ENCODE results near the gene HBA2.
"Not testable (repeated sequence)": the region's sequence is repeated elsewhere in the genome, so short reads cannot be mapped to it uniquely, and the experiment has no call there.

Gene HBA2

DNA sequence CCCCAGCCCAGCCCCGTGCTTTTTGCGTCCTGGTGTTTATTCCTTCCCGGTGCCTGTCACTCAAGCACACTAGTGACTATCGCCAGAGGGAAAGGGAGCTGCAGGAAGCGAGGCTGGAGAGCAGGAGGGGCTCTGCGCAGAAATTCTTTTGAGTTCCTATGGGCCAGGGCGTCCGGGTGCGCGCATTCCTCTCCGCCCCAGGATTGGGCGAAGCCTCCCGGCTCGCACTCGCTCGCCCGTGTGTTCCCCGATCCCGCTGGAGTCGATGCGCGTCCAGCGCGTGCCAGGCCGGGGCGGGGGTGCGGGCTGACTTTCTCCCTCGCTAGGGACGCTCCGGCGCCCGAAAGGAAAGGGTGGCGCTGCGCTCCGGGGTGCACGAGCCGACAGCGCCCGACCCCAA, 3.3 kb downstream of the HBA2 start:
- not testable (repeated sequence) for H2BK15ac ChIP-seq (ENCODE audit: low read length)
- no CpG with 5 or more reads among the region's 39 CpGs for WGBS, 2 donors (ENCODE audit: extremely low coverage in 2 of 2, insufficient read length in 2 of 2, insufficient replicate concordance in 1 of 2)

GRCh38 chr16:176477-177382, 4.1 kb downstream of the HBA2 start, which contains the start of gene HBA1:
Gene HBA1, plus strand, starts transcription at chr16:176680. Its CDS starts 37 bp downstream, at chr16:176717.
- H3K23ac ChIP-seq (ENCODE audit: low read depth, low read length, poor library complexity), result not testable (repeated sequence)

More for the DNA sequence above, 3.3 kb downstream of the HBA2 start:
- not testable (repeated sequence) for H4K8ac ChIP-seq (ENCODE audit: low read depth, low read length); H3K4me2 ChIP-seq (ENCODE audit: insufficient read depth, low read length, poor library complexity, severe bottlenecking); H2BK12ac ChIP-seq (ENCODE audit: low read length); H3K18ac ChIP-seq (ENCODE audit: low read length); H3K36me3 ChIP-seq (replicated peaks in 1 of 2; ENCODE audit: control insufficient read depth in 2 of 2, insufficient read depth in 2 of 2, low read length in 2 of 2); DNase-seq (ENCODE audit: low spot score); H3K79me1 ChIP-seq (ENCODE audit: low read depth, low read length); H4K91ac ChIP-seq (ENCODE audit: low read depth, low read length, poor library complexity); H2BK5ac ChIP-seq (ENCODE audit: low read length); H3K4me1 ChIP-seq (ENCODE audit: control insufficient read depth in 2 of 2, insufficient read depth in 1 of 2, low read depth in 1 of 2, low read length in 2 of 2); H3K4me3 ChIP-seq (ENCODE audit: low read length in 2 of 2); H3K14ac ChIP-seq (ENCODE audit: low read length); H2AK5ac ChIP-seq (ENCODE audit: low read depth, low read length); H3K4ac ChIP-seq (ENCODE audit: low read length); H3K23ac ChIP-seq (ENCODE audit: low read depth, low read length, poor library complexity); H3K27ac ChIP-seq (replicated peaks; ENCODE audit: low read length); H3K9ac ChIP-seq (ENCODE audit: low read depth, low read length, poor library complexity); H3K9me3 ChIP-seq (replicated peaks in 1 of 2; ENCODE audit: control insufficient read depth in 2 of 2, insufficient read depth in 1 of 2, low read depth in 1 of 2, low read length in 2 of 2); H2BK120ac ChIP-seq (ENCODE audit: low read depth, low read length); H2AFZ ChIP-seq (ENCODE audit: low read length)
- peaks cover 25 to 67% (median 61%) of the 10 kb centered on the region in 3 experiments for H3K27me3 ChIP-seq (ENCODE audit: control insufficient read depth in 3 of 3, insufficient read depth in 3 of 3, low read depth in 1 of 3, low read length in 3 of 3)

DNA sequence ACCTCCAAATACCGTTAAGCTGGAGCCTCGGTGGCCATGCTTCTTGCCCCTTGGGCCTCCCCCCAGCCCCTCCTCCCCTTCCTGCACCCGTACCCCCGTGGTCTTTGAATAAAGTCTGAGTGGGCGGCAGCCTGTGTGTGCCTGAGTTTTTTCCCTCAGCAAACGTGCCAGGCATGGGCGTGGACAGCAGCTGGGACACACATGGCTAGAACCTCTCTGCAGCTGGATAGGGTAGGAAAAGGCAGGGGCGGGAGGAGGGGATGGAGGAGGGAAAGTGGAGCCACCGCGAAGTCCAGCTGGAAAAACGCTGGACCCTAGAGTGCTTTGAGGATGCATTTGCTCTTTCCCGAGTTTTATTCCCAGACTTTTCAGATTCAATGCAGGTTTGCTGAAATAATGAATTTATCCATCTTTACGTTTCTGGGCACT, 4.7 kb downstream of the HBA2 start:
- Histone ChIP-seq H2AK5ac (ENCODE audit: low read depth, low read length) (no peak overlapping the region), H3K4ac (ENCODE audit: low read length) (no peak overlapping the region), H3K4me2 (ENCODE audit: insufficient read depth, low read length, poor library complexity, severe bottlenecking) (no peak overlapping the region), H3K18ac (ENCODE audit: low read length) (no peak overlapping the region), H3K79me1 (ENCODE audit: low read depth, low read length) (no peaks in the 10 kb centered on the region), H2BK5ac (ENCODE audit: low read length) (no peak overlapping the region), H4K8ac (ENCODE audit: low read depth, low read length) (no peak overlapping the region), H2BK12ac (ENCODE audit: low read length) (no peak overlapping the region), H3K14ac (ENCODE audit: low read length) (peak overlapping the region; percentile 82), H2BK15ac (ENCODE audit: low read length) (no peak overlapping the region), H3K9me3 (replicated peaks in 1 of 2; ENCODE audit: control insufficient read depth in 2 of 2, insufficient read depth in 1 of 2, low read depth in 1 of 2, low read length in 2 of 2) (peaks cover 0 to 7% of the 10 kb centered on the region in 2 donors), H3K27ac (replicated peaks; ENCODE audit: low read length) (no peak overlapping the region), H2AFZ (ENCODE audit: low read length) (no peak overlapping the region), H3K9ac (ENCODE audit: low read depth, low read length, poor library complexity) (no peak overlapping the region), H3K36me3 (replicated peaks in 1 of 2; ENCODE audit: control insufficient read depth in 2 of 2, insufficient read depth in 2 of 2, low read length in 2 of 2) (peaks cover 0 to 3% of the 10 kb centered on the region in 2 donors), H3K4me3 (ENCODE audit: low read length in 2 of 2) (no peak overlapping the region), H3K23ac (ENCODE audit: low read depth, low read length, poor library complexity) (no peak overlapping the region), H2BK120ac (ENCODE audit: low read depth, low read length) (no peak overlapping the region), H4K91ac (ENCODE audit: low read depth, low read length, poor library complexity) (no peak overlapping the region), H3K4me1 (ENCODE audit: control insufficient read depth in 2 of 2, insufficient read depth in 1 of 2, low read depth in 1 of 2, low read length in 2 of 2) (peaks cover 0 to 8% of the 10 kb centered on the region in 2 donors), H3K27me3 (ENCODE audit: control insufficient read depth in 3 of 3, insufficient read depth in 3 of 3, low read depth in 1 of 3, low read length in 3 of 3) (peaks cover 25 to 59% (median 53%) of the 10 kb centered on the region in 3 experiments)
- no peak for DNase-seq (ENCODE audit: low spot score)
- WGBS, 2 donors (ENCODE audit: extremely low coverage in 2 of 2, insufficient read length in 2 of 2, insufficient replicate concordance in 1 of 2), result no CpG with 5 or more reads among the region's 13 CpGs

More at GRCh38 chr16:176477-177382, 4.1 kb downstream of the HBA2 start, which contains the start of gene HBA1:
- H3K4me3 ChIP-seq (ENCODE audit: low read length in 2 of 2); H4K91ac ChIP-seq (ENCODE audit: low read depth, low read length, poor library complexity); H3K4me1 ChIP-seq (ENCODE audit: control insufficient read depth in 2 of 2, insufficient read depth in 1 of 2, low read depth in 1 of 2, low read length in 2 of 2); H3K4ac ChIP-seq (ENCODE audit: low read length); H2BK120ac ChIP-seq (ENCODE audit: low read depth, low read length); H2BK5ac ChIP-seq (ENCODE audit: low read length); H4K8ac ChIP-seq (ENCODE audit: low read depth, low read length); H2AK5ac ChIP-seq (ENCODE audit: low read depth, low read length); H2BK15ac ChIP-seq (ENCODE audit: low read length); H2BK12ac ChIP-seq (ENCODE audit: low read length); H3K9ac ChIP-seq (ENCODE audit: low read depth, low read length, poor library complexity); H3K27ac ChIP-seq (replicated peaks; ENCODE audit: low read length); H3K36me3 ChIP-seq (replicated peaks in 1 of 2; ENCODE audit: control insufficient read depth in 2 of 2, insufficient read depth in 2 of 2, low read length in 2 of 2); H2AFZ ChIP-seq (ENCODE audit: low read length); DNase-seq (ENCODE audit: low spot score); H3K9me3 ChIP-seq (replicated peaks in 1 of 2; ENCODE audit: control insufficient read depth in 2 of 2, insufficient read depth in 1 of 2, low read depth in 1 of 2, low read length in 2 of 2); H3K18ac ChIP-seq (ENCODE audit: low read length); H3K4me2 ChIP-seq (ENCODE audit: insufficient read depth, low read length, poor library complexity, severe bottlenecking); H3K79me1 ChIP-seq (ENCODE audit: low read depth, low read length): not testable (repeated sequence)
- no CpG with 5 or more reads among the region's 88 CpGs for WGBS, 2 donors (ENCODE audit: extremely low coverage in 2 of 2, insufficient read length in 2 of 2, insufficient replicate concordance in 1 of 2)
- peak within 1 kb of the TSS; percentile 82 for H3K14ac ChIP-seq (ENCODE audit: low read length)
- H3K27me3 ChIP-seq (ENCODE audit: control insufficient read depth in 3 of 3, insufficient read depth in 3 of 3, low read depth in 1 of 3, low read length in 3 of 3), result peaks cover 25 to 61% (median 55%) of the 10 kb centered on the region in 3 experiments

GRCh38 chr16:177981-178667, 5.4 kb downstream of the HBA2 start:
- H3K27me3 ChIP-seq (ENCODE audit: control insufficient read depth in 3 of 3, insufficient read depth in 3 of 3, low read depth in 1 of 3, low read length in 3 of 3), result peaks cover 25 to 59% (median 52%) of the 10 kb centered on the region in 3 experiments
- peaks cover 0 to 7% of the 10 kb centered on the region in 2 donors for H3K9me3 ChIP-seq (replicated peaks in 1 of 2; ENCODE audit: control insufficient read depth in 2 of 2, insufficient read depth in 1 of 2, low read depth in 1 of 2, low read length in 2 of 2)
- H3K4me3 ChIP-seq (ENCODE audit: low read length in 2 of 2), result no peak overlapping the region
- WGBS, 2 donors (ENCODE audit: extremely low coverage in 2 of 2, insufficient read length in 2 of 2, insufficient replicate concordance in 1 of 2), result no CpG with 5 or more reads among the region's 11 CpGs
- no peak overlapping the region for H4K8ac ChIP-seq (ENCODE audit: low read depth, low read length)
- no peak overlapping the region for H2BK120ac ChIP-seq (ENCODE audit: low read depth, low read length)
- H2AFZ ChIP-seq (ENCODE audit: low read length), result no peak overlapping the region
- no peak overlapping the region for H2BK15ac ChIP-seq (ENCODE audit: low read length)
- no peak overlapping the region for H4K91ac ChIP-seq (ENCODE audit: low read depth, low read length, poor library complexity)
- no peak overlapping the region for H3K14ac ChIP-seq (ENCODE audit: low read length)
- no peaks in the 10 kb centered on the region for H3K79me1 ChIP-seq (ENCODE audit: low read depth, low read length)
- no peak overlapping the region for H3K4me2 ChIP-seq (ENCODE audit: insufficient read depth, low read length, poor library complexity, severe bottlenecking)
- no peak overlapping the region for H2BK5ac ChIP-seq (ENCODE audit: low read length)
- no peak overlapping the region for H3K4ac ChIP-seq (ENCODE audit: low read length)
- no peak for DNase-seq (ENCODE audit: low spot score)
- peaks cover 0 to 3% of the 10 kb centered on the region in 2 donors for H3K36me3 ChIP-seq (replicated peaks in 1 of 2; ENCODE audit: control insufficient read depth in 2 of 2, insufficient read depth in 2 of 2, low read length in 2 of 2)
- H3K23ac ChIP-seq (ENCODE audit: low read depth, low read length, poor library complexity), result peak overlapping the region; percentile 76
- H3K27ac ChIP-seq (replicated peaks; ENCODE audit: low read length), result no peak overlapping the region
- H2AK5ac ChIP-seq (ENCODE audit: low read depth, low read length), result no peak overlapping the region
- H3K9ac ChIP-seq (ENCODE audit: low read depth, low read length, poor library complexity), result no peak overlapping the region
- H2BK12ac ChIP-seq (ENCODE audit: low read length), result no peak overlapping the region
- peak overlapping the region; percentile 21 for H3K18ac ChIP-seq (ENCODE audit: low read length)
- peaks cover 0 to 8% of the 10 kb centered on the region in 2 donors for H3K4me1 ChIP-seq (ENCODE audit: control insufficient read depth in 2 of 2, insufficient read depth in 1 of 2, low read depth in 1 of 2, low read length in 2 of 2)

Measured in neuronal stem cell (in vitro differentiated cells).